Islet precursor cell (in vitro differentiated cells): ENCODE data around the gene ENTPD8.
"Not testable (repeated sequence)": the region's sequence is repeated elsewhere in the genome, so short reads cannot be mapped to it uniquely, and the experiment has no call there.

Experiments used
- DNase-seq: peaks from one replicate; pipeline ENCODE4 v3.0.0-alpha.2; 2018

ENTPD8 gene

GRCh38 chr9:137475666-137476065 lies 34.5 kb upstream of the ENTPD8 start:
- DNase-seq, result no peak

- no peak for DNase-seq
Measured at GRCh38 chr9:137474271-137474670, 33.1 kb upstream of the ENTPD8 start.

GRCh38 chr9:137470785-137471184 lies 29.6 kb upstream of the ENTPD8 start:
- DNase-seq, result no peak

- no peak for DNase-seq
Measured at GRCh38 chr9:137467896-137468295, 26.7 kb upstream of the ENTPD8 start.

GRCh38 chr9:137467161-137467581 lies 26.0 kb upstream of the ENTPD8 start:
- DNase-seq, result no peak

- not testable (repeated sequence) for DNase-seq
Measured at GRCh38 chr9:137466389-137467085, 25.4 kb upstream of the ENTPD8 start.

GRCh38 chr9:137465720-137466388 lies 24.7 kb upstream of the ENTPD8 start:
- peak; percentile 45 for DNase-seq

GRCh38 chr9:137465000-137465719 lies 24.0 kb upstream of the ENTPD8 start:
- DNase-seq, result peak; percentile 45

- DNase-seq, result peak; percentile 48
Measured at GRCh38 chr9:137464291-137464999, 23.3 kb upstream of the ENTPD8 start.

- DNase-seq, result no peak
Measured at GRCh38 chr9:137463931-137464290, 22.8 kb upstream of the ENTPD8 start.

- peak; percentile 46 for DNase-seq
Measured at GRCh38 chr9:137462986-137463930, 22.1 kb upstream of the ENTPD8 start.

- no peak for DNase-seq
Measured at GRCh38 chr9:137462396-137462985, 21.3 kb upstream of the ENTPD8 start.

- DNase-seq, result peak; percentile 89
Measured at GRCh38 chr9:137461663-137462395, 20.7 kb upstream of the ENTPD8 start.

GRCh38 chr9:137461316-137461662 lies 20.1 kb upstream of the ENTPD8 start:
- no peak for DNase-seq

- peak; percentile 50 for DNase-seq
Measured at GRCh38 chr9:137460363-137461315, 19.5 kb upstream of the ENTPD8 start.

- peak; percentile 45 for DNase-seq
Measured at GRCh38 chr9:137459601-137460362, 18.6 kb upstream of the ENTPD8 start.

GRCh38 chr9:137459152-137459600 lies 18.0 kb upstream of the ENTPD8 start, which contains the start of gene NSMF:
TSS of gene NSMF (minus strand) at chr9:137459334. CDS start at chr9:137459102, 232 bp downstream.
- peak; percentile 92 for DNase-seq
